B cell (primary cell): ENCODE measurements around the gene ANKRD29. TPM values are rescaled to one million over a fixed set of nuclear protein-coding genes. Genes with fewer than 3 reads are reported as not detected.

Experiments used
- ATAC-seq: fragments of 200-7000 bp; cut with Tn5 transposase; one replicate; pipeline ENCODE4 v1.10.0; 2021; ENCODE audit warnings: low read depth, mild to moderate bottlenecking, moderate number of reproducible peaks, moderate library complexity
- CTCF ChIA-PET: fragments of 350-600 bp; sonication (Branson Sonifier 250); formaldehyde crosslinking; loops from one replicate; lab custom pipeline; 2021; ENCODE audit warnings: antibody characterized with exemption, inconsistent platforms; lab: Charles Lee
- POLR2A ChIA-PET: fragments of 350-600 bp; sonication (Branson Sonifier 250); formaldehyde crosslinking; loops from one replicate; lab custom pipeline; 2021; ENCODE audit warnings: antibody characterized with exemption; lab: Charles Lee
- DNase-seq: peaks from one replicate; pipeline ENCODE4 v3.0.0; 2013
- H2AFZ ChIP-seq: 2 replicates; pipeline ENCODE4 v1.6.1; 2012; ENCODE audit warnings: mild to moderate bottlenecking, low read depth, low read length; ENCODE audit not compliant: insufficient read depth, poor library complexity, severe bottlenecking
- H3K27ac ChIP-seq, 2 donors: 1 replicate in 1 of 2; 2 replicates in 1 of 2; pipeline ENCODE4 v1.5.1; 2012 to 2013; ENCODE audit warnings: low read length in 2 of 2, mild to moderate bottlenecking in 2 of 2, moderate library complexity in 1 of 2
- H3K27me3 ChIP-seq, 4 experiments: fragments of 200-600 bp in 1 of 4; sonication (generic) in 1 of 4; replicated peaks in 1 of 4; 1 replicate in 2 of 4; 2 replicates in 2 of 4; pipeline versions ENCODE4 v1.6.1 to v1.7.0; 2013 to 2016; ENCODE audit warnings: low read length in 3 of 4, mild to moderate bottlenecking in 2 of 4, mixed read lengths in 1 of 4, moderate library complexity in 1 of 4; ENCODE audit not compliant: insufficient read depth in 4 of 4, control insufficient read depth in 3 of 4; ENCODE audit errors: control extremely low read depth in 1 of 4
- H3K36me3 ChIP-seq, 2 experiments: replicated peaks in 1 of 2; 1 replicate in 1 of 2; 2 replicates in 1 of 2; pipeline versions ENCODE4 v1.6.1 to v1.7.1; 2013; ENCODE audit warnings: low read length in 1 of 2; ENCODE audit not compliant: insufficient read depth in 2 of 2, control insufficient read depth in 1 of 2; ENCODE audit errors: control extremely low read depth in 1 of 2, extremely low read depth in 1 of 2
- H3K4me1 ChIP-seq, 2 donors: fragments of 200-600 bp in 1 of 2; sonication (generic) in 1 of 2; 1 replicate in 1 of 2; 2 replicates in 1 of 2; pipeline versions ENCODE4 v1.5.1 to v1.6.1; 2013 to 2017; ENCODE audit warnings: low read length in 2 of 2; ENCODE audit not compliant: control insufficient read depth in 2 of 2, insufficient read depth in 2 of 2
- H3K4me2 ChIP-seq: replicated peaks from 2 replicates; pipeline ENCODE3; 2012; ENCODE audit warnings: mild to moderate bottlenecking, low read depth, low read length; ENCODE audit not compliant: poor library complexity, severe bottlenecking
- H3K4me3 ChIP-seq, 5 experiments: fragments of 200-600 bp in 1 of 5; sonication (generic) in 1 of 5; 1 replicate in 3 of 5; 2 replicates in 2 of 5; pipeline versions ENCODE4 v1.5.1 to v1.7.0; 2011 to 2016; ENCODE audit warnings: low read length in 4 of 5, mild to moderate bottlenecking in 4 of 5, low read depth in 2 of 5, control low read depth in 1 of 5, moderate library complexity in 1 of 5; ENCODE audit not compliant: insufficient read depth in 1 of 5; ENCODE audit errors: control extremely low read depth in 1 of 5, extremely low read depth in 1 of 5
- H3K79me2 ChIP-seq: fragments of 200-600 bp; sonication (generic); one replicate; pipeline ENCODE4 v1.6.0; 2016; ENCODE audit warnings: low read length; ENCODE audit not compliant: control insufficient read depth, insufficient read depth
- H3K9ac ChIP-seq: fragments of 200-600 bp; sonication (generic); 2 replicates; pipeline ENCODE4 v1.6.1; 2017; ENCODE audit warnings: mild to moderate bottlenecking, low read length, moderate library complexity
- H3K9me3 ChIP-seq, 3 donors: one replicate each; pipeline versions ENCODE4 v1.6.1 to v1.7.1; 2013; ENCODE audit warnings: low read length in 2 of 3; ENCODE audit not compliant: control insufficient read depth in 2 of 3, insufficient read depth in 1 of 3; ENCODE audit errors: control extremely low read depth in 1 of 3
- H4K20me1 ChIP-seq: 2 replicates; pipeline ENCODE4 v1.6.0; 2012; ENCODE audit warnings: mild to moderate bottlenecking, low read length; ENCODE audit not compliant: insufficient read depth, control insufficient read depth, poor library complexity, severe bottlenecking
- H3K27ac Mint-ChIP-seq: one replicate; pipeline ENCODE4 v1.8.0; 2021; ENCODE audit warnings: mixed read lengths
- H3K27me3 Mint-ChIP-seq: one replicate; pipeline ENCODE4 v1.8.0; 2021; ENCODE audit warnings: mixed read lengths
- H3K4me1 Mint-ChIP-seq: one replicate; pipeline ENCODE4 v1.8.0; 2021; ENCODE audit warnings: mixed read lengths
- H3K4me3 Mint-ChIP-seq: one replicate; pipeline ENCODE4 v1.8.0; 2021; ENCODE audit warnings: mixed read lengths
- H3K9me3 Mint-ChIP-seq: one replicate; pipeline ENCODE4 v1.8.0; 2022; ENCODE audit warnings: mixed read lengths; ENCODE audit not compliant: insufficient read depth
- CTCF ChIP-seq: fragments of 200-600 bp; IDR thresholded peaks from one replicate; pipeline ENCODE4 v1.8.0; 2022; ENCODE audit warnings: antibody characterized with exemption, mild to moderate bottlenecking
- EZH2 ChIP-seq: IDR thresholded peaks from 2 replicates; pipeline ENCODE4 v1.6.1; 2012; ENCODE audit warnings: borderline replicate concordance, low read depth, mild to moderate bottlenecking, moderate library complexity, low read length; ENCODE audit not compliant: insufficient read depth, poor library complexity, severe bottlenecking
- WGBS: methylation state at CpG from one replicate; pipeline ENCODE4 v1.1.5; 2013; ENCODE audit warnings: missing lambda C conversion rate; ENCODE audit not compliant: insufficient coverage; 5-methylcytosine and 5-hydroxymethylcytosine counted together
- intact Hi-C: fragments of 100-400 bp; cut with micrococcal nuclease; formaldehyde crosslinking; loops from one replicate; pipeline ENCODE4 v1.10.0; 2022
- polyA plus RNA-seq: library from polyadenylated mRNA; depleted of rRNA; stranded (reverse); fragments of >200 nt; gene quantifications from 2 replicates; pipeline ENCODE4 v1.2.3, GENCODE V29; 2012
- total RNA-seq, 2 donors: library from RNA; stranded (reverse); fragments of 120-200 nt in 1 of 2; gene quantifications; 1 replicate in 1 of 2; 2 replicates in 1 of 2; pipeline versions ENCODE4 v1.2.3 to v1.2.4, GENCODE V29; 2013 to 2022

ANKRD29 gene
- total and polyA plus RNA-seq, 2 donors (not counting 1 experiment from before 2014, with no cell fraction given): not detected

- Histone ChIP-seq H2AFZ (no peak overlapping the region), H4K20me1 (no peaks in the 10 kb centered on the region), H3K4me2 (no peak overlapping the region), H3K27me3 (peaks cover 0 to 17% (median 0%) of the 10 kb centered on the region in 4 experiments), H3K4me1 (no peaks in the 10 kb centered on the region), H3K4me3 (no peak overlapping the region), H3K9me3 (peaks cover 0 to 4% (median 2%) of the 10 kb centered on the region in 3 donors), H3K27ac (no peak overlapping the region), H3K36me3 (no peaks in the 10 kb centered on the region), H3K9ac (no peak overlapping the region), H3K79me2 (no peaks in the 10 kb centered on the region)
- no peaks in the 10 kb centered on the region for H3K9me3 Mint-ChIP-seq
- DNase-seq (no peak), ATAC-seq (no peak)
- ChIA-PET POLR2A (no interaction called here), CTCF (no interaction called here)
- H3K27ac Mint-ChIP-seq: no peak overlapping the region
- 100% methylated on average over 1 of the region's 2 CpGs for WGBS
- no peak overlapping the region for H3K4me3 Mint-ChIP-seq
- H3K27me3 Mint-ChIP-seq: peaks cover 43% of the 10 kb centered on the region
- no peak for TF ChIP-seq EZH2
- no peak for TF ChIP-seq CTCF
- no peaks in the 10 kb centered on the region for H3K4me1 Mint-ChIP-seq
- intact Hi-C loops: no loop called here
Observed at GRCh38 chr18:23682045-23682444, 19.3 kb upstream of the ANKRD29 start.

GRCh38 chr18:23675896-23676295, 13.2 kb upstream of the ANKRD29 start:
- H3K4me2 ChIP-seq: no peak overlapping the region
- no peaks in the 10 kb centered on the region for H3K4me1 Mint-ChIP-seq
- H3K27ac Mint-ChIP-seq: no peak overlapping the region
- H3K4me3 Mint-ChIP-seq: no peak overlapping the region
- peaks cover 0 to 15% (median 3%) of the 10 kb centered on the region in 4 experiments for H3K27me3 ChIP-seq
- DNase-seq (no peak), ATAC-seq (no peak)
- ChIA-PET CTCF (no interaction called here), POLR2A (no interaction called here)
- H2AFZ ChIP-seq: no peak overlapping the region
- no peaks in the 10 kb centered on the region for H3K4me1 ChIP-seq
- no peak for TF ChIP-seq EZH2
- TF ChIP-seq CTCF: no peak
- no peak overlapping the region for H3K27ac ChIP-seq
- H3K9ac ChIP-seq: no peak overlapping the region
- H3K36me3 ChIP-seq: no peaks in the 10 kb centered on the region
- H3K4me3 ChIP-seq: no peak overlapping the region
- H3K9me3 ChIP-seq: no peaks in the 10 kb centered on the region
- intact Hi-C loops: no loop called here
- H3K9me3 Mint-ChIP-seq: no peaks in the 10 kb centered on the region
- no peaks in the 10 kb centered on the region for H3K79me2 ChIP-seq
- no peaks in the 10 kb centered on the region for H4K20me1 ChIP-seq
- 100% methylated on average over 1 of the region's 3 CpGs for WGBS
- H3K27me3 Mint-ChIP-seq: peaks cover 37% of the 10 kb centered on the region
